Kidney tubule cell (primary cell): Measurements from ENCODE around the gene C6orf52.

Source experiments
- DNase-seq: peaks from one replicate; pipeline ENCODE4 v3.0.0-alpha.2; 2018; ENCODE audit warnings: low spot score

C6orf52 gene

GRCh38 chr6:10644225-10644624, 50.2 kb downstream of the C6orf52 start:
- DNase-seq, result no peak

GRCh38 chr6:10643201-10643651, 51.2 kb downstream of the C6orf52 start:
- no peak for DNase-seq

- DNase-seq, result no peak
Measured at GRCh38 chr6:10641528-10641927, 52.9 kb downstream of the C6orf52 start.

- DNase-seq, result no peak
Measured at GRCh38 chr6:10640412-10640811, 54.0 kb downstream of the C6orf52 start.

- peak; percentile 96 for DNase-seq
Measured at GRCh38 chr6:10633216-10633615, 61.2 kb downstream of the C6orf52 start.

- DNase-seq, result no peak
Measured at GRCh38 chr6:10630178-10630577, 64.2 kb downstream of the C6orf52 start.

GRCh38 chr6:10627800-10628199, 66.6 kb downstream of the C6orf52 start:
- DNase-seq, result no peak

- no peak for DNase-seq
Measured at GRCh38 chr6:10626154-10626741, 68.2 kb downstream of the C6orf52 start.

GRCh38 chr6:10624836-10625235, 69.6 kb downstream of the C6orf52 start:
- no peak for DNase-seq

- no peak for DNase-seq
Measured at GRCh38 chr6:10621847-10622246, 72.6 kb downstream of the C6orf52 start.
